Mesodermal cell (in vitro differentiated cells): ENCODE measurements around the gene DCST2. TPM values are rescaled to one million over a fixed set of nuclear protein-coding genes. Genes with fewer than 3 reads are reported as not detected.

Source experiments
- H3K27ac ChIP-seq: 2 replicates; pipeline ENCODE4 v1.7.0; 2013; ENCODE audit warnings: mild to moderate bottlenecking, low read depth, low read length, moderate library complexity; ENCODE audit not compliant: severe bottlenecking
- H3K36me3 ChIP-seq: 2 replicates; pipeline ENCODE4 v1.7.1; 2013; ENCODE audit warnings: mild to moderate bottlenecking, low read length, moderate library complexity; ENCODE audit not compliant: control insufficient read depth, insufficient read depth
- H3K4me1 ChIP-seq: one replicate; pipeline ENCODE4 v1.7.1; 2013; ENCODE audit warnings: mild to moderate bottlenecking, low read length; ENCODE audit not compliant: insufficient read depth, control insufficient read depth, poor library complexity, severe bottlenecking
- H3K4me3 ChIP-seq: 2 replicates; pipeline ENCODE4 v1.7.0; 2013; ENCODE audit warnings: low read length, control low read depth, mild to moderate bottlenecking; ENCODE audit not compliant: insufficient read depth, poor library complexity, severe bottlenecking; ENCODE audit errors: extremely low read depth
- H3K9me3 ChIP-seq: 2 replicates; pipeline ENCODE4 v1.7.1; 2013; ENCODE audit warnings: mild to moderate bottlenecking, low read length, moderate library complexity; ENCODE audit not compliant: control insufficient read depth
- WGBS, 2 experiments: methylation state at CpG; one replicate each; pipeline ENCODE4 v1.1.5; 2013; ENCODE audit warnings: missing lambda C conversion rate in 2 of 2; ENCODE audit not compliant: insufficient coverage in 2 of 2; 5-methylcytosine and 5-hydroxymethylcytosine counted together
- polyA plus RNA-seq, 2 experiments: library from polyadenylated mRNA; stranded (reverse); fragments of 50-300 nt; gene quantifications; one replicate each; pipeline ENCODE4 v1.2.3, GENCODE V29; 2013

Gene DCST2
- 0.85 TPM for polyA plus RNA-seq (2013, experiment 1 of 2)
- 1.1 TPM for polyA plus RNA-seq (2013, experiment 2 of 2)

GRCh38 chr1:155033524-155033923 is at the start of gene DCST2, which contains the start of gene DCST1:
Gene DCST2, minus strand, starts transcription at chr1:155033781. Its CDS starts 80 bp downstream, at chr1:155033701.
Gene DCST1, plus strand, starts transcription at chr1:155033824. Its CDS starts 213 bp downstream, at chr1:155034037.
- WGBS, 2 experiments: 94 to 95% methylated on average over 7 to 8 of the region's 9 CpGs
- Histone ChIP-seq H3K4me3 (no peak within 1 kb of the TSS), H3K4me1 (peaks cover 9% of the 10 kb centered on the region), H3K36me3 (no peaks in the 10 kb centered on the region), H3K27ac (no peak within 1 kb of the TSS), H3K9me3 (no peaks in the 10 kb centered on the region)

- 58 to 79% methylated on average over 2 to 5 of the region's 6 CpGs for WGBS, 2 experiments
- no peaks in the 10 kb centered on the region for H3K9me3 ChIP-seq
- no peaks in the 10 kb centered on the region for H3K36me3 ChIP-seq
- H3K4me1 ChIP-seq: peaks cover 21% of the 10 kb centered on the region
- H3K4me3 ChIP-seq: no peak overlapping the region
- H3K27ac ChIP-seq: no peak overlapping the region
These were observed 49.5 kb upstream of the DCST2 start for GRCh38 chr1:155083052-155083541.

GRCh38 chr1:155082301-155083051 is 48.9 kb upstream of the DCST2 start:
- H3K9me3 ChIP-seq: no peaks in the 10 kb centered on the region
- 8 to 13% methylated on average over 14 to 26 of the region's 36 CpGs for WGBS, 2 experiments
- H3K36me3 ChIP-seq: no peaks in the 10 kb centered on the region
- H3K4me1 ChIP-seq: peaks cover 21% of the 10 kb centered on the region
- no peak overlapping the region for H3K27ac ChIP-seq
- peak overlapping the region; percentile 8 for H3K4me3 ChIP-seq

- Histone ChIP-seq H3K4me1 (peaks cover 21% of the 10 kb centered on the region), H3K27ac (no peak overlapping the region), H3K36me3 (no peaks in the 10 kb centered on the region), H3K9me3 (no peaks in the 10 kb centered on the region), H3K4me3 (peak overlapping the region; percentile 19)
- 2% methylated on average over 31 to 43 of the region's 68 CpGs for WGBS, 2 experiments
These were observed 48.1 kb upstream of the DCST2 start for GRCh38 chr1:155081472-155082300.

DNA sequence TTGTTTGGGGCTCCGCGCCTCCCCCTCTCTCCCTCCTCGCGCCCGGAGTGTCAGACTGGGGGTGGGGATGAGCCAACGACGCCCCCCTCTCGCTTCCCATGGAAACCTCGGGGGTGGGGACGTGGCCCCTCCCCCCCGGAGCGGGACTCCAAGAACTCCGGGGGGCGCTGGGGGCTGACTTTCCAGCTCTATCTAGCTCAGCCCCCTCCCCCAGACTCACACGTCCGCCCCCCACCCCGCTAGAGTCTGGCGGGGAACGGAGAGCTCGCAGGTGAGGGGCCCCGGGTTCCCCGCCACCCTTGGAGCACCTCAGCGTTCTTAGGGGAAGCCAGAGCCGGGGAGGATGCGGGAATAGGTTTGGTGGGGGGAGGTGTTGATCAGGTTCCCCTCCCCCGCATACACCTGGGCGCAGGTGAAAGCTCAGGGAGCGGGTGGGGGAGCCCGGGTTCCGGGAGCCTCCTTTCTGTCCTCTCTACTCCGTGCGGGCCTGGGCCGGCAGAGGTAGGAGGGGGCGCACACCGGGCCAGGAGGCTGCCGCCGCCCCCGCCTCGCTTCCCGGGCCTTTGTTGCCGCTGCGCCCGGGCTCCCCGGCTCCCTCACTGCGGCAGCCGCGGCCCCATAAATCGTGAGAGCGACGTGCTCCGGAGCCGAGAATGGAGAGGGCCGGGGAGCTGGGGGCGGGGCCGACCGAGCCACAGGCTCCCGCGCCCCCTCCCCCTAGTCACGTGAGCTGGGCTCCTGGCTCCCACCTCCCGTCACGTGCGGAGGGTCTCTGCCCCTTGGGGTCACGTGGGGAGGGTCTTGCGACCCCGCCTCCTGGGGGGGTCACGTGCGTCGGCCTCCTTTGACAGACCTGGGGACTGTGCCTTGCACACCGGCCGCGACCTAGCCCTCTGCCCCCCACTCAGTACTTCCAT is 47.0 kb upstream of the DCST2 start:
- 0 to 1% methylated on average over 22 to 29 of the region's 71 CpGs for WGBS, 2 experiments
- Histone ChIP-seq H3K4me1 (peaks cover 21% of the 10 kb centered on the region), H3K27ac (no peak overlapping the region), H3K4me3 (peak overlapping the region; percentile 38), H3K36me3 (no peaks in the 10 kb centered on the region), H3K9me3 (no peaks in the 10 kb centered on the region)

DNA sequence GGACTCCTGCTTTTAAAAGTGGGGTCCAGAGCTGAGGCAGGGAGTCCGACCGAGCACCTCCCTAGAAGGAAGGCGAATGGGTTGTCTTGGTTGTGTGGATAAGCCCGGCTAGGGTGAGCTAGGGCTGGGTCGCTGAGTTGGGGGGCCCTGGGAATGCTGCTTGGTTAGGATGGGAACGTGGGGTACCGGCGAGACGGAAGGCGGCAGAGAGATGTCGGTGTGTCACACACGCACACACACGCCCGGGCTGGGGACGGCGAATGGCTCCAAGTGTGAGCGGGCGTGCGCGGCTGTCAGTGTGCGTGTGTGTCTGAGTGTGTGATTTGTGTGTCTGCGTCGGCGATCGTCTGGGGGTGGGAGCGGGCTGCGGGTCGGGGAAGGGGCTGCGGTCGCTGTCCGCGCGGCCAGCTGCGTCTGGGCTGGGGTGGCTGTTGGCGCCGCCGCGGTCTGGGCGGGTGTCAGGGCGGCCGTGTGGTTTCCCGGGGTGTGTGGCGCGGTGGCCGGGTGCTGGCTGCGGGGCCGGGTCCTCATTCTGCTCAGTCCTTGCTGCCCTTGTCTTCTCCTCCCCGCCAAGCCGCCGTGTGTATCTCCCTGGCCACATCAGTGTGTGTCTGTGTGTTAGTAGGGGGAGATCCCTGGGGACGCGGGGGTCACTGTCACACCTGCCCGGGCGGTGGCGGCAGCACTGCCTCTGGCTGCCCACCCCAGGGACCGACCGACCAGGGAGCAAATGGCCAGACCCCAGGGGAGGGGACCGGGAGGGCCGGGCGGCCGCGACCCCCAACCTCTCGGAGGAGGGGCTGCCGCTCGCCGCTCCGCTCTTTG is 46.1 kb upstream of the DCST2 start:
- WGBS, 2 experiments: 1% methylated on average over 38 to 51 of the region's 67 CpGs
- no peak overlapping the region for H3K27ac ChIP-seq
- no peaks in the 10 kb centered on the region for H3K36me3 ChIP-seq
- H3K4me1 ChIP-seq: peaks cover 21% of the 10 kb centered on the region
- H3K4me3 ChIP-seq: peak overlapping the region; percentile 38
- no peaks in the 10 kb centered on the region for H3K9me3 ChIP-seq

- 5 to 11% methylated on average over 4 to 7 of the region's 10 CpGs for WGBS, 2 experiments
- Histone ChIP-seq H3K4me1 (peaks cover 21% of the 10 kb centered on the region), H3K27ac (no peak overlapping the region), H3K4me3 (peak overlapping the region; percentile 38), H3K9me3 (no peaks in the 10 kb centered on the region), H3K36me3 (no peaks in the 10 kb centered on the region)
These were observed 45.6 kb upstream of the DCST2 start for GRCh38 chr1:155079210-155079486.

GRCh38 chr1:155078469-155079209 is 45.1 kb upstream of the DCST2 start, which contains the start of gene EFNA3:
Gene EFNA3, plus strand, starts transcription at chr1:155078837. Its CDS starts 105 bp downstream, at chr1:155078942.
- 3 to 4% methylated on average over 25 to 31 of the region's 59 CpGs for WGBS, 2 experiments

DNA sequence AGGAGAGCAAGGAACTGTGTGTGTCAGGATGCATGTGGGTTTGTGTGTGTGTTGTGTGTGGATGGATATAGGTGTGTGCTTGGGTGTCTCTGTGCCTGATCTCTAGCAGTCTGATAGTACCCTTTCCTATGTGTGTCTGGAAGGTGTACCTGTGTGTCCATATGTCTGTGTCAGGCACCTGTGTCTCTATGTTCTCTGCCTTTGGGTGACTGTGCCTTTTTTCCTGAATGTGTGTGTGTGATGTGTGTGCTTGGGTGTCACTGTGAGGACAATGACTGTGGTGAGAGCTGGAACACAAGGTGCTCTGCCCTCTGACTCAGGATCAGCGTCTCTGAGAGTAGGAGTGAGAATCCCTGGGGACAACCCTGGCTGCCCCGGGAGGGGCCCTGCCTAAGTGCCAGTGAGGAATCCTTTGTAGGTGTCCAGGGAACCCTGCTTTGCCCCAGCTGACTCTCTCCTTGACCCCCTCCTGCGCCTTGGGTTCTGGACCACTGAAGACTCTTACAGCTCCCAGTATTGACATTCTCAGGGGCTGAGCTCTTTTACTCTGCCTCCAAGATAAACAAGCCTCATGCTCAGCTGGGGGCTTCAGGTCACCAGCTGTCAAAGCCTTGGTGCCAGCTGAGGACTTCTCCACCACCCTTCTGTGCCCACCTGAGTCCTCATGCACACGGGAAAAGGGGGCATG is 44.3 kb upstream of the DCST2 start:
- Histone ChIP-seq H3K4me1 (peaks cover 21% of the 10 kb centered on the region), H3K9me3 (no peaks in the 10 kb centered on the region), H3K36me3 (no peaks in the 10 kb centered on the region), H3K4me3 (no peak overlapping the region), H3K27ac (no peak overlapping the region)
- WGBS, 2 experiments: 67 to 87% methylated on average over 3 of the region's 4 CpGs

More at GRCh38 chr1:155078469-155079209, 45.1 kb upstream of the DCST2 start, which contains the start of gene EFNA3:
- H3K9me3 ChIP-seq: no peaks in the 10 kb centered on the region
- peaks cover 21% of the 10 kb centered on the region for H3K4me1 ChIP-seq
- peak within 1 kb of the TSS; percentile 38 for H3K4me3 ChIP-seq
- H3K27ac ChIP-seq: no peak within 1 kb of the TSS
- H3K36me3 ChIP-seq: no peaks in the 10 kb centered on the region
